ENCODE data around the gene CPAMD8. TPM values are rescaled to one million over a fixed set of nuclear protein-coding genes. Genes with fewer than 3 reads are reported as not detected.

The CPAMD8 gene
- total and polyA plus RNA-seq, 2 donors (not counting 3 experiments of a cell fraction or from before 2014, with no cell fraction given) = 2.2 to 3.9 TPM

- intact Hi-C loops (cut with micrococcal nuclease) (no loop called here), dilution Hi-C loops (cut with MboI; ENCODE audit: extremely low pct_ligation_motif_present, low sequenced_read_pairs) (no loop called here)
- no peak for DNase-seq (ENCODE audit: low read depth, low spot score)
Observed at GRCh38 chr19:16893686-16893989, 133.0 kb downstream of the CPAMD8 start.

More at GRCh38 chr19:16893686-16893989, 133.0 kb downstream of the CPAMD8 start:
- Histone ChIP-seq H3K79me2 (ENCODE audit: control insufficient read depth, insufficient read depth, low read length) (no peaks in the 10 kb centered on the region), H2AFZ (ENCODE audit: low read depth, low read length) (no peak overlapping the region), H3K4me3 (replicated peaks in 1 of 3; ENCODE audit: insufficient read depth in 1 of 3, low read depth in 1 of 3, low read length in 3 of 3) (no peak overlapping the region), H3K36me3 (ENCODE audit: control insufficient read depth in 2 of 2, extremely low read depth in 1 of 2, insufficient read depth in 2 of 2, low read length in 2 of 2) (no peaks in the 10 kb centered on the region), H3K4me2 (ENCODE audit: insufficient read depth, low read length) (no peak overlapping the region), H3K9me1 (replicated peaks; ENCODE audit: control insufficient read depth, extremely low read depth, insufficient read depth, low read length) (no peaks in the 10 kb centered on the region), H3K27ac (ENCODE audit: insufficient read depth, low read depth, low read length) (no peak overlapping the region), H3K27me3 (ENCODE audit: control insufficient read depth in 2 of 2, insufficient read depth in 2 of 2, low read length in 2 of 2) (no peaks in the 10 kb centered on the region), H3K4me1 (ENCODE audit: control insufficient read depth, extremely low read depth, insufficient read depth, low read length) (peaks cover 6% of the 10 kb centered on the region), H3K9ac (replicated peaks; ENCODE audit: extremely low read depth, insufficient read depth, low read length) (no peak overlapping the region), H3K9me3 (replicated peaks; ENCODE audit: control insufficient read depth, insufficient read depth, low read length) (no peaks in the 10 kb centered on the region), H4K20me1 (replicated peaks; ENCODE audit: control insufficient read depth, extremely low read depth, insufficient read depth, low read length) (no peaks in the 10 kb centered on the region)
- no peak for FAIRE-seq
- BruUV-seq (replicated peaks) = no TSS peak
- POLR2A ChIA-PET = no interaction called here
- TF ChIP-seq MAX (IDR thresholded peaks at IDR 0.05; ENCODE audit: insufficient read depth, insufficient read length) (no peak), POLR2AphosphoS5 (IDR thresholded peaks at IDR 0.05; ENCODE audit: insufficient read depth, low read depth, low read length) (no peak), EZH2 (IDR thresholded peaks at IDR 0.05; ENCODE audit: borderline replicate concordance, low read depth, low read length, severe bottlenecking) (no peak), FOS (IDR thresholded peaks at IDR 0.05; ENCODE audit: borderline replicate concordance, insufficient read depth, low read length) (no peak), CTCF (IDR thresholded peaks at IDR 0.05; ENCODE audit: extremely low read depth in 1 of 2, insufficient read depth in 1 of 2, low read depth in 1 of 2, low read length in 2 of 2) (no peak), JUN (IDR thresholded peaks at IDR 0.05; ENCODE audit: borderline replicate concordance, insufficient read depth, insufficient read length, low read depth) (no peak), GATA2 (IDR thresholded peaks at IDR 0.05; ENCODE audit: insufficient read depth, insufficient read length, low read depth, low read length) (no peak), MYC (IDR thresholded peaks at IDR 0.05; ENCODE audit: low read depth, low read length) (no peak), POLR2A (IDR thresholded peaks at IDR 0.05; ENCODE audit: low read depth, low read length) (no peak)
- CTCF ChIA-PET = no interaction called here

Data from endothelial cell of umbilical vein (primary cell).